SK-N-SH (cell line): ENCODE results near the gene TRABD2A. TPM values are rescaled to one million over a fixed set of nuclear protein-coding genes. Genes with fewer than 3 reads are reported as not detected.
A peak's percentile ranks its signal among the peaks of the same experiment; 100 is the strongest.

Source experiments
- CTCF ChIA-PET: fragments of 300-600, 350-600 bp; formaldehyde crosslinking; extraction: SDS; loops from one replicate; lab custom pipeline; 2021; lab: Yijun Ruan, JAX
- POLR2A ChIA-PET: fragments of 350-600 bp; sonication (Branson Sonifier 250); formaldehyde crosslinking; extraction: SDS; loops from one replicate; lab custom pipeline; 2020; ENCODE audit warnings: antibody characterized with exemption, inconsistent platforms; lab: Yijun Ruan, JAX
- DNase-seq: peaks from one replicate; pipeline ENCODE4 v3.0.0; 2012
- H2AFZ ChIP-seq: fragments of 200-600 bp; sonication (generic); 2 replicates; pipeline ENCODE4 v1.8.1; 2016; ENCODE audit warnings: antibody characterized with exemption, mild to moderate bottlenecking, low read depth
- H3F3A ChIP-seq: fragments of 200-600 bp; sonication (generic); replicated peaks from 2 replicates; pipeline ENCODE3; 2016; ENCODE audit warnings: antibody characterized with exemption, mild to moderate bottlenecking; ENCODE audit not compliant: insufficient read depth
- H3K27ac ChIP-seq, 2 experiments: fragments of 200-500 bp in 1 of 2; fragments of 200-600 bp in 1 of 2; sonication (Bioruptor generic) in 1 of 2; sonication (generic), shearing (Covaris generic) in 1 of 2; 2 replicates each; pipeline versions ENCODE4 v1.5.1 to v1.6.1; 2014 to 2016; ENCODE audit warnings: low read depth in 2 of 2, inconsistent platforms in 1 of 2, low read length in 1 of 2, mild to moderate bottlenecking in 1 of 2, mixed read lengths in 1 of 2
- H3K27me3 ChIP-seq: fragments of 200-600 bp; sonication (generic), shearing (Covaris generic); 2 replicates; pipeline ENCODE4 v1.6.1; 2016; ENCODE audit warnings: mixed run types; ENCODE audit not compliant: insufficient read depth
- H3K36me3 ChIP-seq, 2 experiments: fragments of 200-500 bp in 1 of 2; fragments of 200-600 bp in 1 of 2; sonication (Bioruptor generic) in 1 of 2; sonication (generic) in 1 of 2; replicated peaks in 1 of 2; 2 replicates each; pipeline versions ENCODE3 to v1.5.1; 2014 to 2016; ENCODE audit warnings: low read length in 1 of 2, mild to moderate bottlenecking in 1 of 2; ENCODE audit not compliant: insufficient read depth in 2 of 2, control insufficient read depth in 1 of 2
- H3K4me1 ChIP-seq, 2 experiments: fragments of 200-500 bp in 1 of 2; fragments of 200-600 bp in 1 of 2; sonication (Bioruptor generic) in 1 of 2; sonication (generic), shearing (Covaris generic) in 1 of 2; 2 replicates each; pipeline versions ENCODE4 v1.5.1 to v1.6.1; 2014 to 2016; ENCODE audit warnings: low read depth in 1 of 2, low read length in 1 of 2, mixed run types in 1 of 2; ENCODE audit not compliant: insufficient read depth in 2 of 2, control insufficient read depth in 1 of 2
- H3K4me2 ChIP-seq: fragments of 200-600 bp; sonication (generic), shearing (Covaris generic); 2 replicates; pipeline ENCODE4 v1.6.1; 2017; ENCODE audit warnings: mixed run types
- H3K4me3 ChIP-seq, 2 experiments: fragments of 200-500 bp in 1 of 2; fragments of 200-600 bp in 1 of 2; sonication (Bioruptor generic) in 1 of 2; sonication (generic), shearing (Covaris generic) in 1 of 2; 2 replicates each; pipeline versions ENCODE4 v1.5.1 to v1.8.1; 2014 to 2016; ENCODE audit warnings: low read depth in 2 of 2, inconsistent platforms in 1 of 2, low read length in 1 of 2, mild to moderate bottlenecking in 1 of 2, mixed read lengths in 1 of 2, moderate library complexity in 1 of 2
- H3K79me2 ChIP-seq: fragments of 200-600 bp; sonication (generic); 2 replicates; pipeline ENCODE4 v1.8.1; 2017; ENCODE audit warnings: mild to moderate bottlenecking; ENCODE audit not compliant: insufficient read depth
- H3K9ac ChIP-seq: fragments of 200-600 bp; sonication (generic); 2 replicates; pipeline ENCODE4 v1.6.1; 2017; ENCODE audit warnings: mixed run types
- H3K9me2 ChIP-seq: fragments of 200-600 bp; sonication (generic); 2 replicates; pipeline ENCODE4 v1.6.1; 2017; ENCODE audit warnings: mixed run types
- H3K9me3 ChIP-seq: fragments of 200-600 bp; sonication (generic); 2 replicates; pipeline ENCODE4 v1.6.1; 2017; ENCODE audit warnings: mixed run types, mild to moderate bottlenecking, moderate library complexity
- H4K20me1 ChIP-seq: fragments of 200-600 bp; sonication (generic); 2 replicates; pipeline ENCODE4 v1.6.1; 2017; ENCODE audit warnings: mild to moderate bottlenecking, mixed run types; ENCODE audit not compliant: insufficient read depth
- CTCF ChIP-seq: fragments of 200-600 bp; sonication (generic); IDR thresholded peaks from 2 replicates; pipeline ENCODE4 v1.6.1; 2017; ENCODE audit warnings: antibody characterized with exemption, mild to moderate bottlenecking, moderate library complexity
- EZH2phosphoT487 ChIP-seq: fragments of 200-600 bp; sonication (generic); IDR thresholded peaks from 2 replicates; pipeline ENCODE4 v1.6.1; 2017; ENCODE audit warnings: low read depth, mixed run types, mild to moderate bottlenecking, antibody characterized with exemption, moderate library complexity, borderline replicate concordance
- FOXJ3 ChIP-seq: sonication (generic); formaldehyde crosslinking; IDR thresholded peaks from 2 replicates; pipeline ENCODE4 v1.5.1; 2020; ENCODE audit warnings: mild to moderate bottlenecking, missing genetic modification reagents
- GABPA ChIP-seq: IDR thresholded peaks from 2 replicates; pipeline ENCODE4 v1.4.0; 2012; ENCODE audit warnings: low read depth, mild to moderate bottlenecking
- GATA2 ChIP-seq: sonication (generic); formaldehyde crosslinking; IDR thresholded peaks from 2 replicates; pipeline ENCODE4 v1.5.0; 2020; ENCODE audit warnings: mild to moderate bottlenecking, missing genetic modification reagents
- JUND ChIP-seq: IDR thresholded peaks from 2 replicates; pipeline ENCODE4 v1.4.0; 2012
- MEF2A ChIP-seq: IDR thresholded peaks from 2 replicates; pipeline ENCODE4 v1.4.0; 2012; ENCODE audit warnings: low read depth, borderline replicate concordance
- PBX3 ChIP-seq: IDR thresholded peaks from 2 replicates; pipeline ENCODE4; 2012
- RAD21 ChIP-seq: IDR thresholded peaks from 2 replicates; pipeline ENCODE4 v1.6.1; 2012; ENCODE audit warnings: mild to moderate bottlenecking, low read length
- RCOR1 ChIP-seq: fragments of 150-350 bp; IDR thresholded peaks from 2 replicates; pipeline ENCODE4 v1.6.1; 2017; ENCODE audit warnings: antibody characterized with exemption, low read length
- RFX5 ChIP-seq: IDR thresholded peaks from 2 replicates; pipeline ENCODE4 v1.6.1; 2012; ENCODE audit warnings: mild to moderate bottlenecking, improper control_type of control experiment, low read length
- SMC3 ChIP-seq: IDR thresholded peaks from 2 replicates; pipeline ENCODE4 v1.6.1; 2012; ENCODE audit warnings: low read depth, low read length, improper control_type of control experiment
- TAF1 ChIP-seq: IDR thresholded peaks from 2 replicates; pipeline ENCODE4 v1.6.1; 2012; ENCODE audit warnings: low read depth, mild to moderate bottlenecking, low read length, moderate library complexity, borderline replicate concordance
- TCF12 ChIP-seq: IDR thresholded peaks from 2 replicates; pipeline ENCODE4 v1.4.0; 2012
- TEAD4 ChIP-seq: IDR thresholded peaks from 2 replicates; pipeline ENCODE4 v1.4.0; 2012; ENCODE audit warnings: mild to moderate bottlenecking, borderline replicate concordance; ENCODE audit not compliant: insufficient read depth
- USF1 ChIP-seq: IDR thresholded peaks from 2 replicates; pipeline ENCODE4 v1.4.0; 2012; ENCODE audit warnings: low read depth, borderline replicate concordance
- ZBTB33 ChIP-seq: IDR thresholded peaks from 2 replicates; pipeline ENCODE4 v1.4.0; 2012; ENCODE audit warnings: low read depth, borderline replicate concordance
- WGBS: methylation state at CpG from one replicate; pipeline ENCODE4 v1.1.6; 2017; ENCODE audit warnings: low lambda C conversion rate; 5-methylcytosine and 5-hydroxymethylcytosine counted together
- polyA plus RNA-seq, 3 experiments: library from polyadenylated mRNA; depleted of rRNA; stranded (reverse); fragments of >200 nt; gene quantifications; 2 replicates each; pipeline ENCODE4 v1.2.3, GENCODE V29; 2012

TRABD2A gene
- polyA plus RNA-seq, 1 of the 3 experiments (the other 2 are of a cell fraction): 3.0 TPM

GRCh38 chr2:84858123-84858522 is 22.8 kb downstream of the TRABD2A start:
- CTCF ChIA-PET: interaction anchor here (1.3 to 1.7 kb wide), 2 partner anchors 17 to 360 kb away, joined by 4 to 6 read pairs; no protein-coding TSS in a partner anchor
- H3K27ac ChIP-seq: no peak overlapping the region
- POLR2A ChIA-PET: no interaction called here
- H2AFZ ChIP-seq: no peak overlapping the region
- H3K4me1 ChIP-seq: no peaks in the 10 kb centered on the region
- no peaks in the 10 kb centered on the region for H3F3A ChIP-seq
- no peaks in the 10 kb centered on the region for H3K9me3 ChIP-seq
- DNase-seq: no peak
- no peak overlapping the region for H3K4me3 ChIP-seq
- peaks cover 23% of the 10 kb centered on the region; the same call in 1 of the 2 replicates for H3K27me3 ChIP-seq
- TF ChIP-seq RAD21 (peak; percentile 18; the same call in 1 of the 2 replicates), TAF1 (no peak), CTCF (peak; percentile 22), SMC3 (0 out of 2 replicates have a peak, but pooled peaks have one; percentile 5)
- H4K20me1 ChIP-seq: no peaks in the 10 kb centered on the region
- no peaks in the 10 kb centered on the region for H3K36me3 ChIP-seq
- WGBS: 19% methylated on average over 3 of the region's 3 CpGs
- H3K4me2 ChIP-seq: no peak overlapping the region
- no peak overlapping the region for H3K9ac ChIP-seq
- no peaks in the 10 kb centered on the region for H3K79me2 ChIP-seq
- H3K9me2 ChIP-seq: no peaks in the 10 kb centered on the region

GRCh38 chr2:84857566-84857965 is 23.3 kb downstream of the TRABD2A start:
- Histone ChIP-seq H3K9me3 (no peaks in the 10 kb centered on the region), H3K4me2 (no peak overlapping the region), H2AFZ (no peak overlapping the region), H3K9me2 (no peaks in the 10 kb centered on the region)
- CTCF ChIA-PET: interaction anchor here (1.3 to 1.7 kb wide), 2 partner anchors 17 to 360 kb away, joined by 4 to 6 read pairs; no protein-coding TSS in a partner anchor
- TF ChIP-seq MEF2A (no peak), ZBTB33 (no peak), TAF1 (no peak), USF1 (no peak), TCF12 (no peak), JUND (no peak), RCOR1 (no peak), GATA2 (CRISPR knock-in tag) (no peak), GABPA (no peak), RFX5 (no peak), EZH2phosphoT487 (no peak), FOXJ3 (CRISPR knock-in tag) (no peak), PBX3 (no peak), TEAD4 (no peak)
- TF ChIP-seq, all 33 proteins: peak for 0
- Histone ChIP-seq H3K4me3 (no peak overlapping the region), H3K9ac (no peak overlapping the region), H4K20me1 (no peaks in the 10 kb centered on the region), H3K79me2 (no peaks in the 10 kb centered on the region), H3K36me3 (no peaks in the 10 kb centered on the region), H3K27me3 (peaks cover 19% of the 10 kb centered on the region; the same call in 1 of the 2 replicates), H3K27ac (no peak overlapping the region), H3F3A (no peaks in the 10 kb centered on the region), H3K4me1 (no peaks in the 10 kb centered on the region)
- WGBS: 27% methylated on average over 5 of the region's 5 CpGs
- DNase-seq: no peak
- POLR2A ChIA-PET: no interaction called here
